Brain pericyte (primary cell): Measurements from ENCODE around the gene ACTMAP.

Experiments used
- DNase-seq: peaks from one replicate; pipeline ENCODE4 v3.0.0-alpha.2; 2012; ENCODE audit warnings: low read depth, low spot score

ACTMAP gene

DNA sequence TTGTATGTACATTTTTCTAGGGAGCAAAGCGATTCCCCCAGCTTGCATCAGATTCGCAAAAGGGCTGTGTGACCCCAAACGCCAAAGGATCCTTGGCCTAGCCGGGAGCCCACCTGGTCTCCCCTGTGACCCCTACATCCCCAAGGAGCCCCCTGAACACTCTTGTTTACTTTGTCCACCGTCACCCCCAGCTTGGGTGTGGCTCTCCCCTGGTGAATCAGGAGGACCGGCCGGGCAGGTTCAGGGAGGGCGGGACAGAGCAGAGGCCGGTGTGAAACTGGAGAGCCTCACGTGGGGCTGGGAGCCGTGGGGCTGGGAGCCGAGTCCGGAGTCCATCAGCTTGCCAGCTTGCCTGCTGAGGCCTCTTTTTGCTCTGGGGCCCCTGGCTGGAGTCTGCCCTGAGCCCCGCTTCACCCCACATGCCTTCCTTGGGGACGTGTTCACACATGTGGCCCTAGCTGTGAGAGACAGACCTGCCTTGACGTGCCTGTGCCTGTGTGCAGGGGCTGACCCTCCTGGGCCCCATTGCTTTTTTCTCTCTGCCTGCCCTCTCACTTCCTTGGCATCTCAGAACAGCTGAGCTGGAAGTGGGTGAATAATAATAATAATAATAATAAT is 31.4 kb downstream of the ACTMAP start:
- no peak for DNase-seq

GRCh38 chr19:40717880-40718773 is 32.1 kb downstream of the ACTMAP start:
- DNase-seq: no peak

DNA sequence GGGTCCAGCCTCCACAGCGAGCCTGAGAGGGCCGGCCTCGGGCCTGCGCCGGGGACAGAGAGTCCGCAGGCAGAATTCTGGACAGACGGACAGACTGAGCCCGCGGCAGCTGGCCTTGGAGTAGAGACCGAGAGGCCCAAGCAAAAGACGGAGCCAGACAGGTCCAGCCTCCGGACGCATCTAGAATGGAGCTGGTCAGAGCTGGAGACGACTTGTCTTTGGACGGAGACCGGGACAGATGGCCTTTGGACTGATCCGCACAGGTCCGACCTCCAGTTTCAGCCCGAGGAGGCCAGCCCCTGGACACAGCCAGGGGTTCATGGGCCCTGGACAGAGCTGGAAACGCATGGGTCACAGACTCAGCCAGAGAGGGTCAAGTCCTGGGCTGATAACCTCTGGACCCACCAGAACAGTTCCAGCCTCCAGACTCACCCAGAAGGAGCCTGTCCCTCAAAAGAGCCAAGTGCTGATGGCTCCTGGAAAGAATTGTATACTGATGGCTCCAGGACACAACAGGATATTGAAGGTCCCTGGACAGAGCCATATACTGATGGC is 32.9 kb downstream of the ACTMAP start:
- DNase-seq: no peak

DNA sequence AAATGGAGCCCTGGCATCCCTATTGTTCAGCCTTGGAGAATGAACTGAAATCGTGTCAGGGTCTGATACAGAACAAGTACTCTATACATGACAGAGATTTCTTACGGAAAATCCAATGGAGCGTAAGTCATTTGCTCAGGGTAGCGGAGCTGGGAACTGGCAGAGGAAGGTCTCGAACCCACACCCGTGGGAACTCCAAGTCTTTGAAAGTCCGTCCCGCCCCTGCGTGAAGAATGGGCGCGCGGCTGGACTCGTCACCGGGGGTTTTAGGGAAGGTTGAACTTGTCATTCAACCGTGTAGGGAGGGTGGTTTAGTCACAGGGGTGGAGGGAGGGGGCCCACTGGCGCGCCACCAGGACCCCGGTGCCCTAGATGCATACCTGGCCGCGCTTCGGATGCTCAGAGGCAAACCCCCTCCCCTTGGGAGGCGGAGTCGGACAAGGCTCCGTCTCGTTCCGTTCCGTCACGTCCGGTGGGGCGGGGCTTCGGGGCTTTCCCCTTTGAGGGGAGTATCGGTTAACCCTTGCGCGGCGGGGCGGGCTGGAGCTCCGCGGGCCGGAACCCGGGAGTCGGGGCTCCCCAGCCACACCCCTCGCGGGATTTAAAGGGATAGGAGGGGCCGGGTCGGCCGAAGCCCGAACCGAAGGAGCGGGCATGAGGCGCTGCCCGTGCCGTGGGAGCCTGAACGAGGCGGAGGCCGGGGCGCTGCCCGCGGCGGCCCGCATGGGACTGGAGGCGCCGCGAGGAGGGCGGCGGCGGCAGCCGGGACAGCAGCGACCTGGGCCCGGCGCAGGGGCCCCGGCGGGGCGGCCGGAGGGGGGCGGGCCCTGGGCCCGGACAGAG is 33.6 kb downstream of the ACTMAP start, which contains the start of the genes COQ8B and ITPKC:
COQ8B (minus strand) TSS at position 405 of the 843 bp plus-strand sequence. CDS start 2,254 bp downstream, outside the sequence.
ITPKC (plus strand) TSS at position 631 of the 843 bp plus-strand sequence; CDS start at position 655, 24 bp downstream.
- DNase-seq: peak; percentile 88

- DNase-seq: no peak
Observed at GRCh38 chr19:40716031-40716481, 34.2 kb downstream of the ACTMAP start.

DNA sequence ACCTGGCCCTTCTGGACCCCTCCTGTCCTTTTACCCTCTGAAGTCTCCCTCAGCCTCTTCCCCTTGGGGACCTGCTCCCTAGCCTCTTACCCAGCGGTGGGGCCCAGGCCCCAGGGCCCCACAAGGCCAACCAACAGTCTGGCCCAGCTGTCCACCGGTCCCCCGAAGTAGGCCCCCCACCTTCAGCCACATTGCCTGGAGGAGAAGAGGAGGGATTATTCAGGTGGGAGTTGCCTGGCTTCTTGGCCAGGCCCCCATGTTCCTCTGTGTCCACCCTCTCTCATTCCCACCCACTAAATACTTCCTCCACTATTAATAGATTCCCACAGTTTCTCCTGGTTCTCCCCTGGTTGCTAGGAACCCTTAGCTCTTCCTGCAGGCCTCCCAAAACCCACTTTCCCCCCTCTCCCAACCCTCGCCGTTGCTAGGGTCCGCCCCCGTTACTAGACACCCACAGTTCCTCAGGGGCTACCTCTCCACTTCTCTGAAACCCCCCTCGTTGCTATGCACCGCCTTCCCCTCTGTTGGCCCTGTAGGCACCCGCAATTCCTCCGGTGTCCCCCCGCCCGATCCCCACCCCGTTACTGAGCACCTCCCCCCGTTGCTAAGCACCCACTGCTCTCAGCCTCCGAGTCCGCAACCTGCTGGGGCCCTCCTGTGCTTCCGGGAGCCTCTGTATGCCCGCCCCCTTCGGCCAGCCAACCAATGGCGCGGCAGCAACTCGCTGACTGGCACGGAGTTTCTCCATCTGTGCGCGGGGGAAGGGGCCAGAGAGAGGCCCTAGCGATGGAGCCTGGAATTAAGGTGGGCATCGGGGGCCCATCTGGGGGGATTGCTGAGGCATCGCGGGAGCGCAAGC is 35.6 kb downstream of the ACTMAP start:
- peak; percentile 57 for DNase-seq

DNA sequence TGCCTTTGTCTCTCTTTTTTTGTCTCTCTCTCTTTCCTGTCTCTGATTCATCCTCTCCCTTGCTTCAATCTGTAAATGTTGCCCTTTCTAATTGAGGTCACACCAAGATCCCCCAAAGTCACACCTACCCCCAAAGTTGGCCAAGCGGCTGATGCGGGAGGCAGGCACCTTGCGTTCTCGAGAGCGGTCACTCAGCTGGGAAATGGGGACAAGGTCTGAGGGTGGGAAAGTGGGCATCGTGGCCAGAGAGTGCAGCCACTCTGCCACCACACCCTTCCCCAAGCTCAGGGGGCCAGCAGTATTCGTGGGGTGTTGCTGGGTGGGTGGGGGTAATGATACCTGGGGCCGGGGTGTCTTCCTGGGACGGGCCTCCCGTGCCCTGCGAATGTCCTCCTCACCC is 36.3 kb downstream of the ACTMAP start:
- DNase-seq: no peak

- no peak for DNase-seq
Observed at GRCh38 chr19:40709817-40710216, 40.5 kb downstream of the ACTMAP start.

GRCh38 chr19:40707615-40708014 is 42.7 kb downstream of the ACTMAP start:
- no peak for DNase-seq

DNA sequence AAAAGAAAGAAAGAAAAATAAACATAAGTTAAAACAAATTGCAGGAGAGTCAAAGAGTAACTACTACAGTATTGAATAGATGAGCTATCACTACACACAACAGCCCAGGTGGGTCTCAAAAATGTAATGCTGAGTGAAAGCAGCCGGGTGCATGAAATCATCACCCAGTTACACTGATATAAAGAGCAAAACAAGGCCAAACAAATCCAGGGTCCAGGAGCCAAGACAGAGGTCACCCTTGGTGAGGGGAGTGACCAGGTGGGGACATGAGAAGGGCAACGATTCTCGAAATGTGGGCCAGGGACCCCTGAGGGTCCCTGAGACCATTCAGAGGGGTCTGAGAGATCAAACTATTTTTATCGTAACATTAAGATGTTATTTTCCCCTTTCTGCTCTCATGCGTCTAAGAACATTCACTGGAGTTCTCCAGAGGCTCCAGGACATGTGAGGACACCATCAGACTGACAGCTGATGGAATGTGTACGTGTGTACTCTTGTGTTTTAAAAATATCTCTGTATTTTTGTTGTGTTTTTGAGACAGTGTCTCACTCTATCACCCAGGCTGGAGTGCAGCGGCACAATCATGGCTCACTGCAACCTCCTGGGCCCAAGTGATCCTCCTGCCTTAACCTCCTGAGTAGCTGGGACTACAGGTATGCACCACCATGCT is 44.2 kb downstream of the ACTMAP start:
- DNase-seq: no peak

DNA sequence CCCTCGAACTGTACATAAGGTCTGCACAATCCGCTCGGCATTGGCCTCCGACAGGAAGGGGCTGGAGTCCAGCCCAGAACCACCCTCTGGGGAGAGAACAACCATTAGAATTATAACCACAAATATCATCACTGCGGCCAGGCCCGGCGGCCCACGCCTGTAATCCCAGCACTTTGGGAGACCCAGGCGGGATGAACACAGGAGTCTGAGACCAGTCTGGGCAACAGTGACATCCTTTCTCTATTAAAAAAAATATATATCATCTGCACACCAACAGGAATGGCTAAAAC is 45.0 kb downstream of the ACTMAP start:
- no peak for DNase-seq

DNA sequence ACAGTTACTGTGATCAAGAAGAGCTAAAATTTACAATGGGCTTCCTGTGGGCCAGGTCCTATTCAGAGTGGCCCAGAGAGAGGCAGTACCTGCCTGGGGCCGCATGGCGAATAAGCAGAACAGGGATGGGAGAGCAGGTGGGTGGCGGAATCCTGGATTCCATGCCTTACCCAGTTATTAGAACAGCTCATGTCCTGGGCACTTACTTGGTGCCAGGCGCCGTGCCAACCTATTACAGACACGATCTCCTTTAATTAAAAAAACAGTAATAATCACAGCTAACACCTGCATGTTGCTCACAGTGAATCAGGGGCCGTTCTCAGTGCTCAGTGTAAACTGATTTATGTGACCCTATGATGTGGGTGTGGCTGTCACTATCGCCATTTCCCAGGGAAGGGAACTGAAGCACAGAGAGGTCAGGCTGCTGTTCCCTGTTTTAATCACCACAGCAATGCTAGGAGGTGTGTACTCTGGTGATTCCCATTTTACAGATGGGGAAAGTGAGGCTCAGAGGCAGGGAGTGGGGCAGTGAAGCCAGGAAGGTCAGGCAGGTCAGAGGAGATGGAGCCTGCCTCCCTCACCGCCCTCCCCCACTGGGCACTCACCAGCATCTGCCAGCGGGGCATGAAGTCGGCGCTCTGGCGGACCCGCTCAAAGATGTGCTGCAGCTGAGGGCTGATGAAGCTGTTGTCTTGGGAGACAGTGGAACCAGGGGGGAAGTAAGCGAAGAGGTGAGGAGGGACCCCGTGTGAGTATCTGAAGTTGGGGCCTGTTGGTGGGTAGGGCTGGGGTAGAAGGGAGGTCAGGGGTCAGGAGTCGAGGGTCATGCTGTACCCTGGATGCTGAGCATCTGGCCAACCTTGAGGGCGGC is 45.6 kb downstream of the ACTMAP start:
- DNase-seq: no peak

GRCh38 chr19:40703029-40703755 is 47.1 kb downstream of the ACTMAP start:
- no peak for DNase-seq

- DNase-seq: no peak
Observed at GRCh38 chr19:40702337-40703012, 47.8 kb downstream of the ACTMAP start.

DNA sequence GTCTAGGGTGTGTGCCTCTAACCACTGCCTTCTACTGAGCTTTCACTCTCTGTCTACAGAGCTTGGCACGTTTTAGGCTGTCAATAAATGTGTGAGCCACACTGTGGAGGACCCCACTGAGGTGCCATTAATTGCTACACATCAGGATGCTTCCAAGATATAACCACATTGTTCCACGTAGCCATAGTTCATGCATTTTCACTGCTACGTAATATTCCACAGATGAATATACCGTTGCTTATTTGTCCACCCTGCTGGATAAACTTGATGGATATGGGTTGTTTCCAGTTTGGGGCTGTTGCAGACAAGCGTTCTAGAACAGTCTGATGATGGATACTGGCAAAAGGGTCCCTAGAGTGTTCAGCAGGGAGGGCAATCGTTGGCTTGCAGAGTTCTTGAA is 48.5 kb downstream of the ACTMAP start:
- no peak for DNase-seq

DNA sequence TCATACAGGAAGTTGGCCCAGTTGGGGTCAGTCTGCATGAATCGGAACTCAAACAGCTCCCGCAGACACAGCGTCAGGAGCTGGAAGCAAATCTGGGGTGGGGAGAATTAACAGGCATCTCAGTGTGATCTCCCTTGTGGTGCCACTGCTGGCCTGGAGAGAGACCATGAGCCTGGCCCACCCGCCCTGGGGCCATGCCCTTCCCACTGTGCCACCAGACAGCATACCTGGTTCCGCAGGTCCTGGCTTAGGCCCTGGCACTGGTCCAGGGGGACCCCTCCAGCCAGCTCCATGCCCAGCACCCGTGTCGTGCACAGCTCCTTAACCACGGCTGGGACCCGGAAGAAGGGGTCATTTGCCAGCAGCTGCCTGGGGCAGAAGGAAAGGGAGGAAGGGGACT is 50.2 kb downstream of the ACTMAP start:
- DNase-seq: no peak

- no peak for DNase-seq
Observed at GRCh38 chr19:40697007-40697406, 53.3 kb downstream of the ACTMAP start.

GRCh38 chr19:40695881-40696280 is 54.4 kb downstream of the ACTMAP start:
- DNase-seq: no peak
